Measurements from ENCODE around the gene RPL36A. TPM values are rescaled to one million over a fixed set of nuclear protein-coding genes. Genes with fewer than 3 reads are reported as not detected.
A peak's percentile ranks its signal among the peaks of the same experiment; 100 is the strongest.

The RPL36A gene
- total RNA-seq, 2 experiments from 2014 or later, result 255 to 425 TPM

- POLR2A ChIA-PET, result no interaction called here
These were observed 19.8 kb upstream of the RPL36A start for GRCh38 chrX:101370888-101371504.

GRCh38 chrX:101377547-101377946 lies 13.3 kb upstream of the RPL36A start:
- Mint-ChIP-seq H3K36me3 (ENCODE audit: low read depth) (no peaks in the 10 kb centered on the region), H3K27ac (no peak overlapping the region), H3K9me3 (no peaks in the 10 kb centered on the region), H3K27me3 (peaks cover 5% of the 10 kb centered on the region), H3K4me1 (no peaks in the 10 kb centered on the region), H3K4me3 (no peak overlapping the region)
- ChIA-PET POLR2A (no interaction called here), CTCF (interaction anchor here (1.5 kb wide), 1 partner anchor 22 kb away, joined by 5 read pairs; no protein-coding TSS in a partner anchor)
- no peak for DNase-seq

More at GRCh38 chrX:101370888-101371504, 19.8 kb upstream of the RPL36A start:
- H3K27me3 Mint-ChIP-seq, result peaks cover 7% of the 10 kb centered on the region
- H3K9me3 Mint-ChIP-seq, result no peaks in the 10 kb centered on the region
- CTCF ChIA-PET, result no interaction called here
- no peaks in the 10 kb centered on the region for H3K36me3 Mint-ChIP-seq (ENCODE audit: low read depth)
- no peak overlapping the region for H3K27ac Mint-ChIP-seq
- no peak overlapping the region for H3K4me3 Mint-ChIP-seq
- no peaks in the 10 kb centered on the region for H3K4me1 Mint-ChIP-seq
- no peak for DNase-seq

GRCh38 chrX:101383679-101384205 lies 7.1 kb upstream of the RPL36A start:
- H3K36me3 Mint-ChIP-seq (ENCODE audit: low read depth), result no peaks in the 10 kb centered on the region
- no peak for DNase-seq
- H3K4me1 Mint-ChIP-seq, result no peaks in the 10 kb centered on the region
- no peak overlapping the region for H3K4me3 Mint-ChIP-seq
- no peaks in the 10 kb centered on the region for H3K27me3 Mint-ChIP-seq
- no peak overlapping the region for H3K27ac Mint-ChIP-seq
- H3K9me3 Mint-ChIP-seq, result no peaks in the 10 kb centered on the region
- POLR2A ChIA-PET, result no interaction called here
- CTCF ChIA-PET, result interaction anchor here (0.6 to 0.9 kb wide), 2 partner anchors 9 to 45 kb away, joined by 3 read pairs; no protein-coding TSS in a partner anchor

- Mint-ChIP-seq H3K27me3 (no peaks in the 10 kb centered on the region), H3K36me3 (ENCODE audit: low read depth) (no peaks in the 10 kb centered on the region), H3K4me3 (no peak overlapping the region), H3K27ac (no peak overlapping the region), H3K9me3 (no peaks in the 10 kb centered on the region), H3K4me1 (no peaks in the 10 kb centered on the region)
- CTCF ChIA-PET, result no interaction called here
- no peak for DNase-seq
- POLR2A ChIA-PET, result no interaction called here
These were observed 5.7 kb upstream of the RPL36A start for GRCh38 chrX:101385026-101385684.

- Mint-ChIP-seq H3K4me3 (no peak within 1 kb of the TSS), H3K27ac (no peak within 1 kb of the TSS), H3K9me3 (no peaks in the 10 kb centered on the region), H3K27me3 (no peaks in the 10 kb centered on the region), H3K36me3 (ENCODE audit: low read depth) (peaks cover 1% of the 10 kb centered on the region), H3K4me1 (peaks cover 4% of the 10 kb centered on the region)
- no peak for DNase-seq
- ChIA-PET CTCF (no interaction called here), POLR2A (no interaction called here)
These were observed 4.8 kb upstream of the RPL36A start, which contains the start of gene BTK for GRCh38 chrX:101385795-101386541. TSS of gene BTK (minus strand) at chrX:101386191. CDS start at chrX:101375284, 10,907 bp downstream.

- Mint-ChIP-seq H3K36me3 (ENCODE audit: low read depth) (peaks cover 7% of the 10 kb centered on the region), H3K27me3 (no peaks in the 10 kb centered on the region), H3K9me3 (no peaks in the 10 kb centered on the region), H3K27ac (no peak overlapping the region), H3K4me3 (no peak overlapping the region), H3K4me1 (peaks cover 4% of the 10 kb centered on the region)
- POLR2A ChIA-PET, result no interaction called here
- DNase-seq, result no peak
- CTCF ChIA-PET, result no interaction called here
These were observed 4.3 kb upstream of the RPL36A start for GRCh38 chrX:101386542-101386885.

- H3K27ac Mint-ChIP-seq, result no peak overlapping the region
- ChIA-PET POLR2A (no interaction called here), CTCF (interaction anchor here (0.9 kb wide), 1 partner anchor 50 kb away, joined by 3 read pairs; no protein-coding TSS in a partner anchor)
- no peak overlapping the region for H3K4me3 Mint-ChIP-seq
- peaks cover 19% of the 10 kb centered on the region for H3K4me1 Mint-ChIP-seq
- H3K27me3 Mint-ChIP-seq, result no peaks in the 10 kb centered on the region
- H3K9me3 Mint-ChIP-seq, result no peaks in the 10 kb centered on the region
- peaks cover 23% of the 10 kb centered on the region for H3K36me3 Mint-ChIP-seq (ENCODE audit: low read depth)
- no peak for DNase-seq
These were observed 2.2 kb upstream of the RPL36A start for GRCh38 chrX:101388604-101389003.

GRCh38 chrX:101391831-101392230 lies 1.0 kb downstream of the RPL36A start:
- peaks cover 25% of the 10 kb centered on the region for H3K4me1 Mint-ChIP-seq
- ChIA-PET POLR2A (no interaction called here), CTCF (interaction anchor here (1.1 to 2.0 kb wide), 4 partner anchors 11 to 41 kb away, joined by 5 to 16 read pairs (median 6); no protein-coding TSS in a partner anchor)
- no peaks in the 10 kb centered on the region for H3K9me3 Mint-ChIP-seq
- peaks cover 35% of the 10 kb centered on the region for H3K36me3 Mint-ChIP-seq (ENCODE audit: low read depth)
- no peak for DNase-seq
- H3K27ac Mint-ChIP-seq, result peak overlapping the region; percentile 88
- peak overlapping the region; percentile 96 for H3K4me3 Mint-ChIP-seq
- no peaks in the 10 kb centered on the region for H3K27me3 Mint-ChIP-seq

- Mint-ChIP-seq H3K4me3 (no peak overlapping the region), H3K4me1 (peaks cover 25% of the 10 kb centered on the region), H3K27me3 (no peaks in the 10 kb centered on the region), H3K36me3 (ENCODE audit: low read depth) (peaks cover 35% of the 10 kb centered on the region), H3K27ac (peak overlapping the region; percentile 57), H3K9me3 (no peaks in the 10 kb centered on the region)
- DNase-seq, result no peak
- ChIA-PET POLR2A (no interaction called here), CTCF (interaction anchor here (0.7 kb wide), 1 partner anchor 522 kb away, joined by 3 read pairs; no protein-coding TSS in a partner anchor)
These were observed 2.9 kb downstream of the RPL36A start for GRCh38 chrX:101393530-101394305.

GRCh38 chrX:101394372-101394771 lies 3.6 kb downstream of the RPL36A start:
- Mint-ChIP-seq H3K4me3 (no peak overlapping the region), H3K27me3 (no peaks in the 10 kb centered on the region), H3K9me3 (no peaks in the 10 kb centered on the region)

GRCh38 chrX:101395789-101396188 lies 5.0 kb downstream of the RPL36A start:
- POLR2A ChIA-PET, result no interaction called here
- Mint-ChIP-seq H3K36me3 (ENCODE audit: low read depth) (peaks cover 46% of the 10 kb centered on the region), H3K9me3 (no peaks in the 10 kb centered on the region)

More at GRCh38 chrX:101394372-101394771, 3.6 kb downstream of the RPL36A start:
- no peak for DNase-seq
- Mint-ChIP-seq H3K4me1 (peaks cover 25% of the 10 kb centered on the region), H3K27ac (no peak overlapping the region), H3K36me3 (ENCODE audit: low read depth) (peaks cover 35% of the 10 kb centered on the region)
- ChIA-PET CTCF (interaction anchor here (0.7 kb wide), 1 partner anchor 523 kb away, joined by 3 read pairs; no protein-coding TSS in a partner anchor), POLR2A (no interaction called here)

GRCh38 chrX:101397779-101398178 lies 7.0 kb downstream of the RPL36A start:
- DNase-seq, result no peak
- ChIA-PET POLR2A (no interaction called here), CTCF (no interaction called here)
- Mint-ChIP-seq H3K4me3 (no peak overlapping the region), H3K4me1 (peaks cover 13% of the 10 kb centered on the region), H3K9me3 (no peaks in the 10 kb centered on the region), H3K27ac (no peak overlapping the region), H3K27me3 (no peaks in the 10 kb centered on the region), H3K36me3 (ENCODE audit: low read depth) (peaks cover 37% of the 10 kb centered on the region)

More at GRCh38 chrX:101395789-101396188, 5.0 kb downstream of the RPL36A start:
- Mint-ChIP-seq H3K4me3 (no peak overlapping the region), H3K27me3 (no peaks in the 10 kb centered on the region), H3K27ac (no peak overlapping the region), H3K4me1 (peaks cover 21% of the 10 kb centered on the region)
- DNase-seq, result no peak
- CTCF ChIA-PET, result interaction anchor here (0.7 kb wide), 1 partner anchor 9 kb away, joined by 3 read pairs; no protein-coding TSS in a partner anchor
